SU-DHL-6 (cell line): ENCODE results near the gene KDM4E.

Experiments
- H2AFZ ChIP-seq: fragments of 200-600 bp; sonication (generic); 2 replicates; pipeline ENCODE4 v1.6.1; 2014; ENCODE audit warnings: low read depth, mild to moderate bottlenecking, moderate library complexity, mixed read lengths, antibody characterized with exemption, low read length; ENCODE audit not compliant: severe bottlenecking
- H3F3A ChIP-seq: fragments of 200-600 bp; shearing (Covaris generic); 2 replicates; pipeline ENCODE4 v1.6.0; 2016; ENCODE audit warnings: antibody characterized with exemption, mild to moderate bottlenecking; ENCODE audit not compliant: insufficient read depth
- H3K27ac ChIP-seq: fragments of 200-600 bp; sonication (generic); 2 replicates; pipeline ENCODE4 v1.5.1; 2016; ENCODE audit warnings: low read depth, mild to moderate bottlenecking, low read length, moderate library complexity, mixed read lengths
- H3K27me3 ChIP-seq: fragments of 200-600 bp; sonication (generic), shearing (Covaris generic); 2 replicates; pipeline ENCODE4 v1.6.0; 2014; ENCODE audit warnings: mild to moderate bottlenecking, low read length
- H3K36me3 ChIP-seq: fragments of 200-600 bp; sonication (generic); 2 replicates; pipeline ENCODE4 v1.6.1; 2014; ENCODE audit warnings: mild to moderate bottlenecking, low read length, mixed read lengths
- H3K4me2 ChIP-seq: fragments of 300-600, 200-600 bp; shearing (Covaris generic), sonication (generic); 2 replicates; pipeline ENCODE4 v1.6.0; 2014; ENCODE audit warnings: low read length, low read depth, mild to moderate bottlenecking; ENCODE audit not compliant: poor library complexity, severe bottlenecking
- H3K4me3 ChIP-seq: fragments of 200-600 bp; sonication (generic); 2 replicates; pipeline ENCODE4 v1.5.1; 2014; ENCODE audit warnings: antibody characterized with exemption, low read length, mild to moderate bottlenecking, mixed read lengths; ENCODE audit not compliant: insufficient read depth, poor library complexity, severe bottlenecking
- H3K79me2 ChIP-seq: fragments of 200-600 bp; sonication (generic); 2 replicates; pipeline ENCODE4 v1.6.1; 2014; ENCODE audit warnings: mild to moderate bottlenecking, low read length, moderate library complexity; ENCODE audit not compliant: insufficient read depth
- H3K9ac ChIP-seq: fragments of 200-600 bp; sonication (generic); 2 replicates; pipeline ENCODE4 v1.7.0; 2014; ENCODE audit warnings: mild to moderate bottlenecking, low read length
- H3K9me2 ChIP-seq: fragments of 200-600 bp; sonication (generic); replicated peaks from 2 replicates; pipeline ENCODE4 v1.6.1; 2014; ENCODE audit warnings: low read length; ENCODE audit not compliant: insufficient read depth
- H3K9me3 ChIP-seq: fragments of 200-600 bp; sonication (generic); 2 replicates; pipeline ENCODE4 v1.6.1; 2014; ENCODE audit warnings: low read length, mixed read lengths; ENCODE audit not compliant: insufficient read depth
- H4K20me1 ChIP-seq: fragments of 200-600 bp; sonication (generic); 2 replicates; pipeline ENCODE4 v1.6.1; 2014; ENCODE audit warnings: low read depth, mild to moderate bottlenecking, antibody characterized with exemption, low read length, moderate library complexity, mixed read lengths
- EZH2phosphoT487 ChIP-seq: fragments of 200-600 bp; sonication (generic), shearing (Covaris generic); conservative IDR thresholded peaks from 2 replicates; pipeline ENCODE4 v1.6.1; 2018; ENCODE audit warnings: mild to moderate bottlenecking, antibody characterized with exemption, low read length, moderate library complexity, mixed read lengths
- TF ChIP-seq, protein P1 (sequence below): fragments of 200-600 bp; sonication (generic); IDR thresholded peaks from one replicate; pipeline ENCODE4 v1.5.1; 2017; ENCODE audit warnings: antibody characterized with exemption, mild to moderate bottlenecking, low read length, moderate library complexity; ENCODE audit not compliant: insufficient read depth, poor library complexity, severe bottlenecking

Gene KDM4E

DNA sequence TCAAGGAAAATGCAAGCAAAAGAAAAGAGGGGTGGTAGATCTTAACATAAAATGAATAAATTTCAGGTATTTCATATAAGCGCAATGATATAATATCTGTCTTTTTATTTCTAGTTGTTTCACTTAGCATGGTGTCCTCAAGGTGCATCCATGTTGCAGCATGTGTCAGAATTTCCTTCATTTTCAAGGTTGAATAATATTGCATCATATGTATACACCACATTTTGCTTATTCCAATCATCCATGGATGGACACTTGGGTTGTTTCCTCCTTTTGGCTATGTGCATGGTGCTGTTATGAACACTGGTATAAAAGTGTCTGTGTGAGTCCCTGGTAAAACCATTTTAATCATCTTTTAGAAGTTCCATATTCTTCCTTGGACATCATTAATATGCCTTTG lies 17.2 kb downstream of the KDM4E start:
- Histone ChIP-seq H3K27me3 (no peaks in the 10 kb centered on the region), H3K4me3 (no peak overlapping the region), H3K9me2 (no peaks in the 10 kb centered on the region), H3K36me3 (no peaks in the 10 kb centered on the region), H3K9ac (no peak overlapping the region), H3K9me3 (no peaks in the 10 kb centered on the region), H4K20me1 (no peaks in the 10 kb centered on the region), H3K4me2 (no peak overlapping the region), H2AFZ (no peak overlapping the region), H3K79me2 (no peaks in the 10 kb centered on the region), H3F3A (no peaks in the 10 kb centered on the region), H3K27ac (no peak overlapping the region)
- no peak for TF ChIP-seq EZH2phosphoT487
- TF ChIP-seq, protein P1, sequence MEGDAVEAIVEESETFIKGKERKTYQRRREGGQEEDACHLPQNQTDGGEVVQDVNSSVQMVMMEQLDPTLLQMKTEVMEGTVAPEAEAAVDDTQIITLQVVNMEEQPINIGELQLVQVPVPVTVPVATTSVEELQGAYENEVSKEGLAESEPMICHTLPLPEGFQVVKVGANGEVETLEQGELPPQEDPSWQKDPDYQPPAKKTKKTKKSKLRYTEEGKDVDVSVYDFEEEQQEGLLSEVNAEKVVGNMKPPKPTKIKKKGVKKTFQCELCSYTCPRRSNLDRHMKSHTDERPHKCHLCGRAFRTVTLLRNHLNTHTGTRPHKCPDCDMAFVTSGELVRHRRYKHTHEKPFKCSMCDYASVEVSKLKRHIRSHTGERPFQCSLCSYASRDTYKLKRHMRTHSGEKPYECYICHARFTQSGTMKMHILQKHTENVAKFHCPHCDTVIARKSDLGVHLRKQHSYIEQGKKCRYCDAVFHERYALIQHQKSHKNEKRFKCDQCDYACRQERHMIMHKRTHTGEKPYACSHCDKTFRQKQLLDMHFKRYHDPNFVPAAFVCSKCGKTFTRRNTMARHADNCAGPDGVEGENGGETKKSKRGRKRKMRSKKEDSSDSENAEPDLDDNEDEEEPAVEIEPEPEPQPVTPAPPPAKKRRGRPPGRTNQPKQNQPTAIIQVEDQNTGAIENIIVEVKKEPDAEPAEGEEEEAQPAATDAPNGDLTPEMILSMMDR: no peak

DNA sequence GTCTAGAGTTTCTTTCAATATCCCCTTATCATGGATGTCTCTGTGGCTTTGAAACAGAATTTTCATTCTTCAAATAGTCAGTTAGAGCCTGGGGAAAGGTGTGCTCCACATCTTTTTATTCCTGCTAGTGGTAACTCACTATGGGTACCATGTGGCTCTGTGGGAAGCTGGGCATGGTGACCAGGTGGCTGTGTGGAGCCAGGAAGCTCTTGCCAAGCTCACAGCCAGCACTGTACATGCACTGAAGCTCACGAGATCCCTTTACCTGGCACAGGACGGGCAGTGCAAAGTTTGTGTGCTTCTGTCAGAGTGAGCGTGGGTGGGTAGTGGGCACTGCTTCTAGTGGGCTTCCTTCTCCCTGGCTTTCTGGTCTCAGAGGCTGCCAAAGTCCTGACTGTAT lies 17.8 kb downstream of the KDM4E start:
- Histone ChIP-seq H3K79me2 (no peaks in the 10 kb centered on the region), H3K4me2 (no peak overlapping the region), H4K20me1 (no peaks in the 10 kb centered on the region), H3K9me2 (no peaks in the 10 kb centered on the region), H3K9ac (no peak overlapping the region), H3K27me3 (no peaks in the 10 kb centered on the region), H2AFZ (no peak overlapping the region), H3F3A (no peaks in the 10 kb centered on the region), H3K27ac (no peak overlapping the region), H3K36me3 (no peaks in the 10 kb centered on the region), H3K9me3 (no peaks in the 10 kb centered on the region), H3K4me3 (no peak overlapping the region)
- no peak for TF ChIP-seq EZH2phosphoT487
- TF ChIP-seq, protein P1: no peak

DNA sequence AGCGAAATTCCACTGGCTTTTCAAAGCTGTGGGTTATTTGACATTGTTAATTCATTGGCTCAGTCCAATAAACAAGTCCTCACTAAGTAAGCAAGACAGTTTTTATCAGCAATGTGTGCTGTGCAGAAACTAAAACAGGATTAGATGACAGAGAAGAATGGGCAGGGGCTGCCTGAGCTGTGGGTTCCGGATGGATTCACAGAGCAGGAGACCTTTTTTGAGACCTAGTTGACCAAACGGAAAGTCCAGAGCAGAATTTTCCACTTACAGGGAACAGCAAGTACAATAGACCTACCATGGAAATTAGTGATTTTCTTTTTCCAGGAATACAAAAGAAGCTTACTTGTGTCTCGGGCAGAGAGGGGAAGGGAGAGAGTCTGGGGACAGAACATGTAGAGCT lies 19.0 kb downstream of the KDM4E start:
- no peak overlapping the region for H3K4me2 ChIP-seq
- no peak overlapping the region for H3K4me3 ChIP-seq
- H3K27me3 ChIP-seq: no peaks in the 10 kb centered on the region
- H3K9ac ChIP-seq: no peak overlapping the region
- H3K36me3 ChIP-seq: no peaks in the 10 kb centered on the region
- H3K79me2 ChIP-seq: no peaks in the 10 kb centered on the region
- H3K27ac ChIP-seq: no peak overlapping the region
- H3K9me3 ChIP-seq: no peaks in the 10 kb centered on the region
- no peaks in the 10 kb centered on the region for H4K20me1 ChIP-seq
- no peak for TF ChIP-seq EZH2phosphoT487
- TF ChIP-seq, protein P1: no peak
- H3F3A ChIP-seq: no peaks in the 10 kb centered on the region
- H2AFZ ChIP-seq: no peak overlapping the region
- no peaks in the 10 kb centered on the region for H3K9me2 ChIP-seq
